H9 (cell line): ENCODE results near the gene NOTCH1. TPM values are rescaled to one million over a fixed set of nuclear protein-coding genes. Genes with fewer than 3 reads are reported as not detected.
"Not testable (repeated sequence)": the region's sequence is repeated elsewhere in the genome, so short reads cannot be mapped to it uniquely, and the experiment has no call there.

Experiments used
- DNase-seq: peaks from one replicate; pipeline ENCODE4 v3.0.0-alpha.2; 2017
- H2AFZ ChIP-seq: one replicate; pipeline ENCODE4 v1.6.1; 2013; ENCODE audit warnings: mild to moderate bottlenecking, low read length, control low read depth, moderate library complexity
- H2AK5ac ChIP-seq: 2 replicates; pipeline ENCODE4 v1.6.1; 2013; ENCODE audit warnings: low read length, control low read depth, mixed read lengths; ENCODE audit not compliant: insufficient read length
- H2BK120ac ChIP-seq: one replicate; pipeline ENCODE4 v1.6.1; 2013; ENCODE audit warnings: low read depth, mild to moderate bottlenecking, low read length, control low read depth, inconsistent platforms; ENCODE audit not compliant: poor library complexity, severe bottlenecking
- H2BK12ac ChIP-seq: 2 replicates; pipeline ENCODE4 v1.6.1; 2013; ENCODE audit warnings: low read length, control low read depth, mixed read lengths, low read depth; ENCODE audit not compliant: insufficient read length
- H2BK15ac ChIP-seq: 2 replicates; pipeline ENCODE4 v1.6.1; 2013; ENCODE audit warnings: low read depth, low read length, control low read depth
- H2BK20ac ChIP-seq: one replicate; pipeline ENCODE4 v1.6.1; 2013; ENCODE audit warnings: low read depth, mild to moderate bottlenecking, low read length, control low read depth, inconsistent platforms; ENCODE audit not compliant: poor library complexity, severe bottlenecking
- H2BK5ac ChIP-seq: 2 replicates; pipeline ENCODE4 v1.6.1; 2013; ENCODE audit warnings: low read length, control low read depth, mixed read lengths; ENCODE audit not compliant: insufficient read length
- H3K14ac ChIP-seq: 2 replicates; pipeline ENCODE4 v1.6.1; 2013; ENCODE audit warnings: low read length, control low read depth; ENCODE audit not compliant: insufficient read depth
- H3K18ac ChIP-seq: 2 replicates; pipeline ENCODE4 v1.6.1; 2013; ENCODE audit warnings: low read depth, mild to moderate bottlenecking, mixed read lengths, low read length, control low read depth; ENCODE audit not compliant: insufficient read length
- H3K23ac ChIP-seq: 2 replicates; pipeline ENCODE4 v1.6.1; 2013; ENCODE audit warnings: low read length, control low read depth, mixed read lengths, low read depth; ENCODE audit not compliant: insufficient read length
- H3K23me2 ChIP-seq: 2 replicates; pipeline ENCODE4 v1.6.1; 2013; ENCODE audit warnings: low read depth, mild to moderate bottlenecking, mixed read lengths, low read length, control low read depth; ENCODE audit not compliant: insufficient read length, poor library complexity, severe bottlenecking
- H3K27ac ChIP-seq: 2 replicates; pipeline ENCODE4 v1.5.1; 2013; ENCODE audit warnings: low read length, control low read depth, mixed read lengths, low read depth; ENCODE audit not compliant: insufficient read length
- H3K27me3 ChIP-seq: 2 replicates; pipeline ENCODE4 v1.6.1; 2013; ENCODE audit warnings: low read length, control low read depth, inconsistent platforms; ENCODE audit not compliant: insufficient read depth
- H3K4ac ChIP-seq: 2 replicates; pipeline ENCODE4 v1.6.1; 2013; ENCODE audit warnings: low read depth, mild to moderate bottlenecking, control low read depth, inconsistent platforms, low read length, moderate library complexity
- H3K4me1 ChIP-seq: 2 replicates; pipeline ENCODE4 v1.6.1; 2013; ENCODE audit warnings: low read length, control low read depth, inconsistent platforms; ENCODE audit not compliant: insufficient read depth
- H3K4me2 ChIP-seq: 2 replicates; pipeline ENCODE4 v1.6.1; 2013; ENCODE audit warnings: low read length, control low read depth, mixed read lengths; ENCODE audit not compliant: insufficient read length, insufficient read depth
- H3K56ac ChIP-seq: 2 replicates; pipeline ENCODE4 v1.6.1; 2013; ENCODE audit warnings: low read depth, mild to moderate bottlenecking, mixed read lengths, low read length, control low read depth; ENCODE audit not compliant: insufficient read length
- H3K79me1 ChIP-seq: 2 replicates; pipeline ENCODE4 v1.6.1; 2013; ENCODE audit warnings: low read depth, mild to moderate bottlenecking, moderate library complexity, low read length, control low read depth, inconsistent platforms; ENCODE audit not compliant: insufficient read depth, poor library complexity, severe bottlenecking
- H3K79me2 ChIP-seq: 2 replicates; pipeline ENCODE4 v1.6.1; 2013; ENCODE audit warnings: low read length, control low read depth, inconsistent platforms; ENCODE audit not compliant: insufficient read depth
- H3K9ac ChIP-seq: 2 replicates; pipeline ENCODE4 v1.6.1; 2013; ENCODE audit warnings: low read length, control low read depth, mixed read lengths; ENCODE audit not compliant: insufficient read length; ENCODE audit errors: extremely low read depth
- H3K9me3 ChIP-seq: one replicate; pipeline ENCODE4 v1.6.1; 2013; ENCODE audit warnings: low read depth, low read length, inconsistent platforms; ENCODE audit not compliant: control insufficient read depth
- H3T11ph ChIP-seq: one replicate; pipeline ENCODE4 v1.6.1; 2013; ENCODE audit warnings: mild to moderate bottlenecking, low read length, control low read depth, inconsistent platforms
- H4K20me1 ChIP-seq: one replicate; pipeline ENCODE4 v1.6.1; 2013; ENCODE audit not compliant: control insufficient read depth, insufficient read length, insufficient read depth
- H4K5ac ChIP-seq: 2 replicates; pipeline ENCODE4 v1.6.1; 2013; ENCODE audit warnings: low read depth, mild to moderate bottlenecking, mixed read lengths, low read length, control low read depth; ENCODE audit not compliant: insufficient read length
- H4K8ac ChIP-seq: replicated peaks from 2 replicates; pipeline ENCODE4 v1.6.1; 2013; ENCODE audit warnings: low read length, control low read depth, mixed read lengths, low read depth; ENCODE audit not compliant: insufficient read length
- H4K91ac ChIP-seq: 2 replicates; pipeline ENCODE4 v1.6.1; 2013; ENCODE audit warnings: low read depth, mild to moderate bottlenecking, moderate library complexity, mixed read lengths, low read length, control low read depth; ENCODE audit not compliant: insufficient read length
- H3K27ac Mint-ChIP-seq, 3 experiments: 2 replicates in 2 of 3; 3 replicates in 1 of 3; pipeline ENCODE4 v1.8.0; 2020 to 2021; ENCODE audit warnings: mixed read lengths in 3 of 3, mild to moderate bottlenecking in 1 of 3, moderate library complexity in 1 of 3
- H3K27me3 Mint-ChIP-seq: 2 replicates; pipeline ENCODE4 v1.8.0; 2021; ENCODE audit warnings: low read depth, mild to moderate bottlenecking, moderate library complexity, mixed read lengths
- H3K36me3 Mint-ChIP-seq, 3 experiments: 2 replicates in 2 of 3; 3 replicates in 1 of 3; pipeline ENCODE4 v1.8.0; 2020 to 2021; ENCODE audit warnings: low read depth in 3 of 3, mixed read lengths in 3 of 3; ENCODE audit not compliant: insufficient read depth in 1 of 3
- H3K4me1 Mint-ChIP-seq, 2 experiments: 2 replicates each; pipeline ENCODE4 v1.8.0; 2020; ENCODE audit warnings: mixed read lengths in 2 of 2
- H3K4me3 Mint-ChIP-seq, 2 experiments: 2 replicates in 1 of 2; 3 replicates in 1 of 2; pipeline ENCODE4 v1.8.0; 2020 to 2021; ENCODE audit warnings: mild to moderate bottlenecking in 2 of 2, mixed read lengths in 2 of 2, moderate library complexity in 1 of 2
- H3K9me3 Mint-ChIP-seq, 2 experiments: 2 replicates in 1 of 2; 3 replicates in 1 of 2; pipeline ENCODE4 v1.8.0; 2020; ENCODE audit warnings: mild to moderate bottlenecking in 2 of 2, mixed read lengths in 2 of 2, moderate library complexity in 1 of 2
- CTCF ChIP-seq: fragments of 200-600 bp; sonication (generic); conservative IDR thresholded peaks from 3 replicates; pipeline ENCODE4 v1.8.0; 2021; ENCODE audit warnings: antibody characterized with exemption, mild to moderate bottlenecking
- WGBS: extraction: QIAGEN DNeasy Blood & Tissue Kit; methylation state at CpG from one replicate; pipeline ENCODE4 v1.1.7; 2013; ENCODE audit warnings: missing lambda C conversion rate, low lambda C conversion rate, mixed read lengths; ENCODE audit not compliant: insufficient read length; ENCODE audit errors: extremely low coverage; 5-methylcytosine and 5-hydroxymethylcytosine counted together
- total RNA-seq: library from RNA; stranded (reverse); gene quantifications from 2 replicates; pipeline ENCODE4 v1.2.1, GENCODE V29; 2021

Gene NOTCH1
- total RNA-seq, 1 experiment from 2014 or later, result 71.6 TPM

DNA sequence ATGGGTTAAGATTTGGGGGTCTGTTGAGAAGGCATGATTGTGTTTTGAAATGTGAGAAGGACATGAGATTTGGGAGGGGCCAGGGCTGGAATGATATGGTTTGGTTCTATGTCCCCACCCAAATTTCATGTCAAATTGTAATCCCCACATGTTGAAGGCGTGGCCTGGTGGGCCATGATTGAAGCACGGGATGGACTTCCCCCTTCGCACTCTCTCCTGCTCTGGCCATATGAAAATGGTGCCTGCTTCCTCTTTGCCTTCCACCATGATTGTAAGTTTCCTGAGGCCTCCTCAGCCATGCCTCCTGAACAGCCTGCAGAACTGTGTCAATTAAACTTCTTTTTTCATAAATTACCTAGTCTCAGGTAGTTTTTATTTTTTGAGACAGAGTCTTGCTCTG is 14.7 kb upstream of the NOTCH1 start:
- no peak overlapping the region for H3K27ac ChIP-seq
- H3K9me3 ChIP-seq, result peaks cover 8% of the 10 kb centered on the region
- no peaks in the 10 kb centered on the region for H3K4me1 ChIP-seq
- no peak for DNase-seq
- peaks cover 27 to 29% of the 10 kb centered on the region in 2 experiments for H3K9me3 Mint-ChIP-seq
- no peak overlapping the region for H3K27ac Mint-ChIP-seq
- H3K9ac ChIP-seq, result no peak overlapping the region
- H3K27me3 ChIP-seq, result no peaks in the 10 kb centered on the region
- no peak overlapping the region for H2BK5ac ChIP-seq
- H4K8ac ChIP-seq, result no peak overlapping the region
- no peak overlapping the region; a peak in 1 of 5 replicates for H3K4me3 Mint-ChIP-seq
- peaks cover 19 to 22% (median 21%) of the 10 kb centered on the region in 3 experiments for H3K36me3 Mint-ChIP-seq
- peaks cover 11 to 12% of the 10 kb centered on the region in 2 experiments for H3K4me1 Mint-ChIP-seq
- H2BK20ac ChIP-seq, result no peak overlapping the region
- no peak for TF ChIP-seq CTCF
- no CpG with 5 or more reads among the region's 3 CpGs for WGBS
- no peaks in the 10 kb centered on the region for H4K20me1 ChIP-seq
- H3K14ac ChIP-seq, result no peak overlapping the region
- H2BK12ac ChIP-seq, result no peak overlapping the region
- H4K5ac ChIP-seq, result no peak overlapping the region
- no peak overlapping the region for H3K56ac ChIP-seq
- no peaks in the 10 kb centered on the region for H3K79me2 ChIP-seq
- no peaks in the 10 kb centered on the region for H3K23me2 ChIP-seq
- no peak overlapping the region for H2BK15ac ChIP-seq
- H3K4me2 ChIP-seq, result no peak overlapping the region
- no peak overlapping the region for H3T11ph ChIP-seq
- no peak overlapping the region for H3K18ac ChIP-seq
- no peak overlapping the region for H3K23ac ChIP-seq
- H3K79me1 ChIP-seq, result no peaks in the 10 kb centered on the region
- H2AK5ac ChIP-seq, result no peak overlapping the region
- H2BK120ac ChIP-seq, result no peak overlapping the region
- peaks cover 53% of the 10 kb centered on the region for H3K27me3 Mint-ChIP-seq
- H4K91ac ChIP-seq, result no peak overlapping the region
- no peak overlapping the region for H2AFZ ChIP-seq
- no peak overlapping the region for H3K4ac ChIP-seq

DNA sequence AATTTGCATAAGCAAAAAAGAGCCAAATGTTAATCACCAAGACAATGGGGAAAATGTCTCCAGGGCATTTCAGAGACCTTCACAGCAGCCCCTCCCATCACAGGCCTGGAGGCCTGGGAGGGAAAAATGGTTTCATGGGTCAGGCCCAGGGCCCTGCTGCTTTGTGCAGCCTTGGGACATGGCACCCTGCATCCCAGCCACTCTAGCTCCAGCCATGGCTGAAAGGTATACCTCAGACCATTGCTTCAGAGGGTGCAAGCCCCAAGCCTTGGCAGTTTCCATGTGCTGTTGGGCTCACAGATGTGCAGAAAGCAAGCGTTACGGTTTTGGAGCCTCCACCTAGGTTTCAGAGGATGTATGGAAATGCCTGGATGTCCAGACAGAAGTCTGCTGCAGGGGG is 13.5 kb upstream of the NOTCH1 start:
- H4K5ac ChIP-seq, H3K27ac Mint-ChIP-seq, H2AK5ac ChIP-seq, H3K23me2 ChIP-seq, H2BK5ac ChIP-seq, H3K56ac ChIP-seq, H2BK15ac ChIP-seq, H3K79me1 ChIP-seq, DNase-seq, H3K9me3 ChIP-seq, H3K4ac ChIP-seq, H2BK120ac ChIP-seq, H3K23ac ChIP-seq, H3K9ac ChIP-seq, H3K4me2 ChIP-seq, H3K4me3 Mint-ChIP-seq, H2AFZ ChIP-seq, H2BK20ac ChIP-seq, H4K91ac ChIP-seq, H3K4me1 ChIP-seq, H4K8ac ChIP-seq, H3K27me3 ChIP-seq, H4K20me1 ChIP-seq, H3K14ac ChIP-seq, H3K18ac ChIP-seq, H3K79me2 ChIP-seq, H3K27ac ChIP-seq, H2BK12ac ChIP-seq, H3T11ph ChIP-seq: not testable (repeated sequence)
- Mint-ChIP-seq H3K27me3 (peaks cover 61% of the 10 kb centered on the region), H3K9me3 (peaks cover 27 to 29% of the 10 kb centered on the region in 2 experiments), H3K4me1 (peaks cover 11 to 12% of the 10 kb centered on the region in 2 experiments), H3K36me3 (peaks cover 19 to 22% (median 21%) of the 10 kb centered on the region in 3 experiments)
- no CpG with 5 or more reads among the region's 2 CpGs for WGBS
